OCI-LY3 (cell line): Measurements from ENCODE around the gene MSX2.

Source experiments
- CTCF ChIP-seq: fragments of 200-600, 300-600 bp; sonication (generic); IDR thresholded peaks from 2 replicates; pipeline ENCODE4 v1.5.1; 2014; ENCODE audit warnings: antibody characterized with exemption, low read length, low read depth
- EZH2phosphoT487 ChIP-seq: fragments of 200-600 bp; shearing (Covaris generic); IDR thresholded peaks from 2 replicates; pipeline ENCODE4 v1.6.1; 2018; ENCODE audit warnings: antibody characterized with exemption, mixed run types, low read depth

GRCh38 chr5:174736777-174737176 is 12.4 kb downstream of the MSX2 start:
- TF ChIP-seq CTCF, result no peak
- no peak for TF ChIP-seq EZH2phosphoT487
